HG02678 (cell line): ENCODE measurements around the gene FASTKD3.

Source experiments
- ATAC-seq: cut with Tn5 transposase; IDR thresholded peaks from one replicate; pipeline ENCODE4 v1.9.1; 2021; ENCODE audit warnings: mild to moderate bottlenecking, moderate library complexity; ENCODE audit not compliant: unreplicated experiment

The FASTKD3 gene

DNA sequence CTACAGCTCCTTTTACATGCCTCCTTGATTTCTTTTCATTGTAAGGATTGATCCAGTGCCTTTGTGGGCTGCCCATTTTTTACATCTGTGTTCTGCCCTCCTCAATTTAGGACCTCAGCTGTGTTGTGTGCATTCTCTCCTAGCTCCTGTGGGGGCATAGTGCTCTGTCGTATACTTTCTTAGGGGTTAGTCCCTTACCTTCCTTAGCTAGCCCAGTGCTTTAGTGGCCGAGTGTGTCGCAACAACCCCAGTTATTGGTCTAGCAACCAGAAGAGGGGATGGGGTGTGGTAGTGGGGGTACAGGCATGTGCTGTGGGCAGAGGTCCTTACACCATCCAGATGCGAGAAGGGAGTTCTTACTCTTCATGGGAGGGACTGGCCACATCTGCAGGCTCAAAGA lies 12.3 kb upstream of the FASTKD3 start:
- no peak for ATAC-seq

DNA sequence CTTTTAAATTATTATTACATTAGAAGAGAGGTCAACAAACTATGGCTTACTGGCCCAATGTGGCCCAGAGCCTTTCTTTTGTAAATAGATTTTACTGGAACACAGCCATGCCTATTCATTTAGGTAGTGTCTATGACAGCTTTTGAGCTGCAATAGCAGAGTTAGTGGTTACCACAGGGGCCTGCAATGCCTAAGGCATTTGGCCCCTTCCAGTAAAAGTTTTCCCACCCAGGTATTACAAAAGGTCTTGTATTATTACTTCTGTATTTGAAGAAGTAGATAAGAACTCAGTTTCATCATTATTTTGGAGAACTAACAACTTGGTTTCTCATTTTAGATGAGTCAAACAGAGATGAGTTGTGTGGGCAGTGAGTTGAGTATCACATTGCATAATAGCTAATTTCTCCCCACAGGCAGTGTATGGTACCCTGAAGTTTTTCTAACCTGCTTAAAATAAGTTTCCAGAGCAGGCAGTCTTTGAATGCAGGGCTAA lies 9.6 kb upstream of the FASTKD3 start:
- ATAC-seq = peak; percentile 97

DNA sequence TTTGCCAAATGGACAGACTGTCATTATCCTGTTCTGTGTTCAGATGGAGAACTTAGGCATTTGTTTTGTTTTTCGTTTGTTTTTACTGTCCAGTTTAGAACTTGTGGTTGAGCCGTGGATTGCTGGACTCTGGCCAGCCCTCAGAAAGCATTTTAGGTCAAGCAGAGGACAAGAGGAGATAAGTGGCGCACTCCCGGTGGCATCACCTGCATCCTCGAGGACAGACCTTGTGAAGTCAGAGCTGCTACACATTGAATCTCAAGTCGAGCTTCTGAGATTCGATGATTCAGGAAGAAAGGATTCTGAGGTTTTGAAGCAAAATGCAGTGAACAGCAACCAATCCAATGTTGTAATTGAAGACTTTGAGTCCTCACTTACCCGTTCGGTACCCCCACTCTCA lies 9.0 kb upstream of the FASTKD3 start:
- no peak for ATAC-seq

DNA sequence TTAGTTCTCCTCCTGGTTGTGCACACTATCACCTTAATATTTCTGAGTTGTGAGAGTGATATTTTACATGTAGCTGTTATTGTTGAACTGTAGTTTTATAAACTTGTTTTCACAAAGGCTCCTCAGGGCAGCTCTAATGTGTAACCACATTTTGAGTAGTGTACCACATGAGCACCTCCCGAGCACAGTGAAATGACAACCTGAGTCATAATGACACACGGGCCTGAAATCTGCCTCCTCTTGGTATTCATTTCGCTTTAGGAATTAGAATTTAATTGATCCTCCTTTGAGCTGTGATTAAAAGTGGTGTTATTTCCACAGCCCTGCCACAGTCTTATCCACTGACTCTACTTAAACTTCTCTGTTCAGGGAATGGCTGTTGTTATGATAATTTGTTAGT lies 8.0 kb upstream of the FASTKD3 start:
- peak; percentile 28 for ATAC-seq

DNA sequence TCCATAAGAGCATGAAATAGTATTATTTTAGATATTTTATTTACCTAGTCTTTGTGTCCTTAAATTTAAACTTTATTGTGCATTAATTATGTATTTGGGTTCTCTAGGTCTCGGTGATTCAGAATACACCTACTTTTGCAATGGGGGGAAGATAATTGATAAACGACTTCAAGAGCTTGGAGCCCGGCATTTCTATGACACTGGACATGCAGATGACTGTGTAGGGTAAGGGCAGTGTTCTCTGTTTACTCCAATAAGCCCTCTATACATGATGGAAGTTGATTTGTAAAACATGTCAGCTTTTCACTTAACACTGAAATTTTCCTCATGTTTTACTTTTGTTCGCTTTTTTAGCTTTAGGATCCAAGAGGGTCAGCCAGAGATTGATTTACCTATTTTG lies 6.3 kb upstream of the FASTKD3 start:
- ATAC-seq = no peak

DNA sequence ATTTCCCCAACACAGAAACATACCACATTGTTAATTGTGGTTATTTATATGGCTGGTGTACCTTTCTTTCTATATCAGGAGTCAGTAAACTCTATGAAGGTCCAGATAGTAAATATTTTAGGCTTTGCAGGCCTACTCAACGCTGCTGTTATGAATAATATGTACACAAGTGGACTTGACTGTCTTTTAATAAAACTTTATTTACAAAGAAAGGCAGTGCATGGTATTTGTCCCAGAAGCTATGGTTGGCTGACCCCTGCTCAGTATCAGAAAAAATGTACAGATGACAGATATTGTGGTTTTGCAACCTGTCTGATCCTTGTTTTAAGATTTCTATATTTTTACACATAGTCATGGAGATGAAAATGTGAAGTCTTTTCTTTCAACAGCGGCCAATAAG lies 5.8 kb upstream of the FASTKD3 start:
- no peak for ATAC-seq

DNA sequence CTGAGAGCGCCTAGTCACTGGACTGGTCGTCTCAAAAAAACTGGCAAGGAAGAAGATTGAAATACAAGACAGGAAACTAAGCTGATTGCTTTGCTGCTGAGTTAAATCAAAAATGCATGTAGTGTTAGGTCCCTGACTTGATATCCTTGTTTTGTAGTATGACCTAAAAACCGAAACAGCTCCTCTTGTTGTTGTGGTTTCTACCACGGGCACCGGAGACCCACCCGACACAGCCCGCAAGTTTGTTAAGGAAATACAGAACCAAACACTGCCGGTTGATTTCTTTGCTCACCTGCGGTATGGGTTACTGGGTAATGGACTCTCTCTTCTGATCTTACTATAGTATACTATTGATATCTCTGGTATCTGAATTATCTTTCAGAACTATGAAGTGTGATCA lies 4.4 kb upstream of the FASTKD3 start:
- ATAC-seq = no peak

DNA sequence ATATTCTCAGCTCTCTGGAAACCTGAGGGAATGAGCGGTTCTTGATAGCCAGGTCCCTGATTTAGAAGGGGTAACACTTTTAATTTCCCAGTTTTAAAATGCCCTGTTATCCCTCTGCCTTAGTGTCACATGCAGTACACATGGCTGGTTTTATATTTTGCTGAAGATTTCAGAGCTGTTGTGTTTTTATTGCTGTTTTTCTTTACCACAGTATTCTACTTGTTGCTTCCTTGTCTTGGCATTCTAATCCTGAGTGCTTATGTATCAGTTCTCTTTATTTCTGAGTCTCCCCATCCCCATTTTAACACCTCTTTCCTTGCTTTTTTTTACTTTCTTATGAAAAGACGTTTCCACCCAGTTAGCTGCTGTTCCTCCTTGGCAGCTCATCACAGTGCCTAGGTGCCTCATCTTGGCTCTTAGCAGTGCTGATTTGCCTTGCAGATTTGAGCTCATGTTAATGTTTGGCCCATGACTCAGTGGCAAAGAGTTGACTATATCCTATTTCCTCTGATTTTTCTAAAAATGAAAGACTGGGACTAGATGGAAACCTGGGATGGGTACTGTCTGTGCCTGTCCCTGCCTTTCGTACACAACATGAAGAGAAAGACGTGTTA lies 3.8 kb upstream of the FASTKD3 start:
- no peak for ATAC-seq

DNA sequence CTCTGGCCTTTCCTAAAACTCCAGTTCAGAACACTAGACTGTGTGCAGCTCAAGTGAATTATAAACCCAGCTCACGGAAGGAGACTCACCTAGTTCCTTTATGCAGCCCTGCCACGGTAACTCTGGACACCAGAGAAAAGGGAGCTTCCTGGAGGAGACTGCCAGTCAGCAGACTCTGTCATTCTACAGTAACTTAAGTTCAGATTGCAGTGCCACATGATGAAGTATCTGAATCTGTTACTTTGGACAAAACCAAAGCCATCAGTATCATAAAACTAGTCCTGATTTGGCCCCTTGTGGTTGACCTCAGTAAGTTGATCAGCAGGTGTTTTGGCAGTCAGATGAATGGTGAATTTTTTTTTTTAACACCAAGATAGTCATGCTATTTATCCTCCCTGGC lies 2.8 kb upstream of the FASTKD3 start:
- ATAC-seq = peak; percentile 32

DNA sequence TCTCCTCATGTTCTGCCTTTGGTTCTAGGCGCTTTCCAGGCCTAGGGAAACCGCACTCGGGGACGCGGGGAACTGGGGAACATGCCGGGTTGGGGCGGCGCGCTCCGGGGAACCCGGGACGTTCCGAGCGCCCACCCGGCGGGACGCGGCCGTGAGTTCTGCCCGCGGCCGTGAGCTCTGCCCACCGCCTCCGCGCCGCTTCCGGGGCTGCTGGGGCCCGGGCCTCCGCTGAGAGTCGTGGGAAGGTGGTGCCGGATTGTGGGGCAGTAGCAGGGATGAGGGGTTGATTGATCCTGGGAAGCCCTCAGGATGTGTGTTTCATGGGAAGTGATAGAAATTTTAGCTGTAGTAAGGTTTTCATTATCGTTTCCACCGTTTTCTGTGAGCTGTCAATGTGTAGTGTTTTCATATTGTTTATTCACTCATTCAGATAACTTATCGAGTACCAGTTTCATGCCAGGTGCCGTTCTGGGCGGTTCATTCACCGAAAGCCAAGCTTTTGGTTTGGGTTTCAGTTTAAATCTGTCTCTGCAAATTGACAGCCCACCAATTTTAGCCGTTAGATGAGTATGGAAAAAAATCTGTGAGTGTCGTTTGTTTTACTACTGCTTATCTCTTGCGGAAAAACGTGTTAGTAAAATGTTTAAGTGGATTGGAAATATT lies 774 bp upstream of the FASTKD3 start:
- ATAC-seq = peak; percentile 34

DNA sequence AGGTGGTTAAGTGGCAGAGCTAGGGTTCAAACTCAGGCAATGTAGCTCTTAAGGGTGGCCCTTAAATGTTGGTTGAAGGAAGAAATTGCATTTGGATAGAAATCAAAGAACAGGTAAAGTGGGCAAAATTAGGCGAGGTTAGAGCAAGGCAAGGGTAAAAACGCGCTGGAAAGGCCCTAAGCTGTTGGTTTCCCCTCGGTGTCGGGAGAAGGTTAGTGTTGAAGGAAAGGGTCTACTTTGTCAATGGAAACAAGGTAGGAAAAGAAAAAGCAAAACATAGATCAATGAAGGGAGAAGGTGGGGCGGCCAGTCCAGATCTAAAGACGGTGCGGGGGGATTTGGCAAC lies 431 bp downstream of the FASTKD3 start:
- no peak for ATAC-seq

DNA sequence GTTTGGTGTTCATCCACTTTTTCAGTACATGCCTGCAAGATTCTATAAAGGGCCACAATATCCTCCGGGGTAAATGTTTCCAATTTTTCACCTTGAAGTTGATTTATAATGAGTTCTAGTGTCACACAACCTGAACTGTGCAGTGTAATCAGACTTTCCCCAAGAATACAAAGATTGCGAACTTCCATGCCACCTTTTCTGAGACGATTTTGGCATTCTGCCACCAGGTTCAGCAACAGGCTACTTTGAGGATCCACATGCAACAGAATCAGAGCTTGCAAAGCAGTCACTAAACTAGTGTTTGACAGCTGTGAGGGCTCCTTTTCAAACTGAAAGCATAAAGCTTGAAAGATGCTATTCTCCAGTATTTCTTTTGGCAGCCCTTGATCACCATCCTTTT lies 1.6 kb downstream of the FASTKD3 start:
- ATAC-seq = no peak

DNA sequence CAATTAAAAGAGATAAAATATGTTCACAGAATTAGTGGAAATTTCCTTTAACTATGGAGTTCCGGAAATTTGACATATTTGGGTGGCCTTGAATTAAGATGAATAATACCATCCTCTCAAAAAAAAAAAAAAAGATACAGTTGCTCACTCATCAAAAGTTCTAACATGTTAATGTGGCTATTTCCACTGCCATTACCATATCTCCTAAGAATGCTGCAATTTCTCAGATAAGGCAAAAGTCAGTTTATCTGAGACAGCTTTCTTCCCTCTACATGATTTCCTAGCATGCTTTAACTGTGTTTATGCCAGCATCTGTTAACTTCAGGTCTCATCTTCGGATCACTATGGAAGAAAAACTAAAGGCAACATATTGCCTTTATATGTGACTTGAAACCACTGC lies 2.6 kb downstream of the FASTKD3 start:
- no peak for ATAC-seq

DNA sequence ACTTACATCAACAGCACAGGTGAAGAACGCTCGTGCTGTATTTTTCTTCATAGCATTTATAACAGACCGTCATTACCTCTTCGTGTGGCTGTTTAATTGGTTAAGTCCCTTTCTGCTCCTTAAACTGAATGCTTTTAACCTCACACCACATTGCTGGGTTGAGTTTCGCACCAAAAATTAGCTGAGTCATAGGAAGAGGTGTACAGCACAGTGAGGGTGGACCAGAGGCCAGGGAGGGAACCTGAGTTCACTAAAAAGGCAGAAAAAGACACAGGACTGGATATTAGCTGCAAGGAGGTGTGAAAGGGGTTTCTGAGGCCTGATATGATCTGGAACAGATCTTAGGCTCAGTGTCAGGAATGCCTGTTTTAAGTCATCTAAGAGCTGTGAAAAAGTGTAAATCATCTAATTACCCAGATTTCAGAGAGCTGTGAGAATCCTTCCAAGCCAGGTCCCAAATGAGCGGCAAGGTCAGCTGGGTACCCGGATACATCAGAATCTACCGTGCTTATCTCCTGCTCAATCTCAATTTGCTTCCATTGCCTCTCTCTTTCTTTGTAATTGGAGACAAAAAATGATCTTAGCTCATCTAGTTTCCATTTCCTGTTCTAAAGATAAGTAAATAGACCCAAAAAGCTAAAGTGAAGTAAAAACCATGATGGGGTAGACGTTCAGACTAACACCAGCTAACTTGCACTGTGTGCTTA lies 10.8 kb downstream of the FASTKD3 start:
- ATAC-seq = peak; percentile 40

DNA sequence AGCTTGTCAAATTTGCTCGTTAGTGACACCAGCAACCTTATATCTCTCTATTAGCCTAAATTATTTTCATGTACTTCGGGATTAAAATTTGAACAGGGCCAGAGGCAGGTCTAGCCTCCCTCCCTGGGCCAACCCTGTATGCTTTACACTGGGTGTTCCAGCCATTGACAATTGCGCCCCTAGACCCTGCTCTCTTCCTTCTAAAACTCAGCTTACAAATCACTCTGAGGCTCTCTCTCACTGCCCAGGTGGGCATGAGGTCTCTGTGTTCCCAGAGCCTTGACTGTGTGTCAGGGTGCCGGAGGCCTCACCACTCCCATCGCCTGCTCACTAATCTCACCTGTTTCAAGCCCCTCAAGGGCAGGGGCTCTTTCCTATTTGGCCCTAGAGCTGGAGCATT lies 11.5 kb downstream of the FASTKD3 start:
- no peak for ATAC-seq

DNA sequence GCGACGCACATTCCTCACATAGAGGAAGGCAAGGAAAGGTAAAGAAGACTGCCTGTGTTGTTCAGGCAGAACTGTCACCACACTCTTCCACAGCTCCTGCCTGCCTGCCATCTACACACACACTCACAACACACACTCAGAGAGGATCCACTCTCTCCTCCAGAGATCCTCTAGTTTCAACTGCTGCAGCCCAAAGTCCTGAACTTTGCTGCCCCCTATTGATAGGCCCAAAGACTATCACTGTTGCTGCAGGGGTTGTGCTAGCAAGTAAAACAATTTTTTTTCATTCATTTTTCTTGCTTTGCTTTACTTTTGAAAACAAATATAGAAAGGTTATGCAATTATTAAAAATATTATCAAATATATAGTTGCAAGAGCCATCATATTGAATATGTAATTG lies 12.0 kb downstream of the FASTKD3 start:
- ATAC-seq = no peak

DNA sequence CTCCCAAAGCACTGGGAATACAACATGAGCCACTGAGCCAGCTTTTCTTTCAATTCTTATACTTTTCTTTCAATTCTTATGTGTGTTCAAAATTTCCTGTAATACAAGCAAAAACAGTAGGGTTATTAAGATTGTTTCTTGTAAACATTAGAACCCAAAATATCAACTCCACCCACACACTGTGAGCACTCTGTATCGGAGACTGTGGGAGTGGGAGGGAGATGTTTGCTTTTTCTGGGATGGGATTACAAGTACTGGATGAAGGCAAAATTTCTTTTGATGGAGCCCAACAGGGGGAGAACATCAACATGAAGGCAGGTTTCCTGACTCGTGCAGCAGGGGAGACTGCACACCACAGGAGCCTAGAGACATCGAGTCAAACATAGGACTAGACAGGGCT lies 13.2 kb downstream of the FASTKD3 start:
- ATAC-seq = no peak

DNA sequence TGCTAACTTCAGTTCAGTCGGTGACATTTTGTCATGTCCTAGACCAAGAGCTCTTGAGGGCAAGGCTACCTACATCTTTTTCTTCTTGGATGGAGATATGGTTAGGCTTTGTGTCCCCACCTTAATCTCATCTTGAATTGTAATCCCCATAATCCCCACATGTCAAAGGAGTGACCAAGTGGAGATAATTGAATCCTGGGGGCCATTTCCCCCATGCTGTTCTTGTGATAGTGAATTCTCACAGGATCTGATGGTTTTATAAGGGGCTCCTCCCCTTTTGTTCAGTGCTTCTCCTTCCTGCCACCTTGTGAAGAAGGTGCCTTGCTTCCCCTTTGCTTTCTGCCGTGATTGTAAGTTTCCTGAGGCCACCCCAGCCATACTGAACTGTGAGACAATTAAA lies 15.8 kb downstream of the FASTKD3 start:
- ATAC-seq = no peak

DNA sequence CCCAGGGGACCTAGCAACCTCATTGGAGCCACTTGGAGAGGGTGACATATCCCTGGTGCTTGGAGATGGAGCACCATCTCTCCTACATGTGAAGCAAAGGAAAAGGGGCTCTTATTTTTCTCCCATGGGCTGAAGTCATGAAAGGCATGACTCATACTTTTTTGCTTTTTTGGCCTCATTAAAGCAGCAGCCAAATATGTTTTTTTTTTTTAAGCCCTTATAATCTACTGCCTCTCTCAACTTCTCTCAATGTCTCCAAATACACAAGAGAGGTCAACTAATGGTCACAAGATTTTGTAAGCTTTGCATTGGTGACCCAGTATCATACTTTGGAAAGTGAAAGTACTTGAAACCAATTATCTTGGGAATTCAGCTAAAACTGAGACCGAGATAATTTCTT lies 16.3 kb downstream of the FASTKD3 start:
- no peak for ATAC-seq

DNA sequence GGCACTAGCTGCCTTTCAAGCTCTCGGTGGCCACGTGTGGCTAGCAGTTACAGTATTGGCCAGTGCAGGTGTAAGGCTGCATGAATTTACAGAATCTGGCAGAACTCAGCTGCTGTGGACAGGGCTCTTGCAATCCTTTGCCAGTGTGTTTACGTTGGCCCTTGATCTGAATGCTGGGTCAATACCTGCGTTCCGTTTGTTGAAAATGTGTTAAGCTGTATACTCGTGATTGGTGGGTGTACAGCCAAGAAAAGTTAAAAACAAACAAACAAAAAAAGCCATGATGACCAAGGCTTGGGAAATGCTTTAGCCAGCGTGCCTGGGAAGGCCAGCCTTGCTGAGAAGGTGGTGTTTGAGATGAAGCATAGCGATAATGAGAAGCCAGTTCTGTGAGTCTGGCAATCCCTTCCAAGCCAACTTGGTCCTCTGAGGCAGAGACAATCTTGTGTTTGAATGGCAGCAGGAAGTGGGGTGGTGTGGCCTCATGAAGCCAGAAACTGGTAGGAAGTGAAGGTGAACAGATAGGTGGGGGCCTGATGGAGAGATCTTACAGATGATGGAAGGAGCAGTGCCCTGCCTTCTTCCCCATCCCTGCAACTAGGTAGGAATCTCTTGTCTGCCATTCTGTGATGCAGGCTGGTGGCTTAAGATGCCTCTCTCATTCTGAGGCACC lies 17.1 kb downstream of the FASTKD3 start:
- no peak for ATAC-seq

DNA sequence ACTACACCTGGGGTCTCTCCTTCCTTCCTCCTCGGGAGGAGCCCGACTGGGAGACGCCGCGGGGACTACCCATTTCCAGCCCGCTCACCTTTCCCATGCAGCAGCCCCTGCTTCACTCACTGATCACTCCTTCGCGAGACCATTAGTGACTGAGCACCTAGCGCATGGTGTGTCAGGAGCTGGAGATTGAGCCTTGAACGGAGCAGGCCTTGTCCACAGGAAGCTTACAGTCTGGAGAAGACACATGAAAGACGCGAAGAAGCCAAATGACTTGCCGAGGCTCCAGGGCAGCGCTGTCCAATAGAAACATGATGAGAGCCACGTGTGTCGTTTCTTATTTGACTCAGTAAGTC lies 17.6 kb downstream of the FASTKD3 start:
- no peak for ATAC-seq
